Keratinocyte (primary cell): ENCODE results near the gene CNTRL. TPM values are rescaled to one million over a fixed set of nuclear protein-coding genes. Genes with fewer than 3 reads are reported as not detected.

Experiments used
- DNase-seq: peaks from one replicate; pipeline ENCODE4 v3.0.0-alpha.2; 2011; ENCODE audit warnings: low read depth, missing footprints, low spot score
- FAIRE-seq: peaks from 2 replicates; lab custom pipeline; 2011; peaks lifted over from hg19 to GRCh38; lab: Jason Lieb, UNC
- H2AFZ ChIP-seq: 2 replicates; pipeline ENCODE4 v1.6.0; 2012; ENCODE audit warnings: low read length, control low read depth, inconsistent platforms; ENCODE audit not compliant: control insufficient read depth
- H3K27ac ChIP-seq: 2 replicates; pipeline ENCODE4 v1.5.1; 2011; ENCODE audit warnings: low read length; ENCODE audit not compliant: control insufficient read depth, insufficient read depth
- H3K27me3 ChIP-seq: 3 replicates; pipeline ENCODE4 v1.6.0; 2011; ENCODE audit warnings: low read length; ENCODE audit not compliant: control insufficient read depth, insufficient read depth; ENCODE audit errors: extremely low read depth
- H3K36me3 ChIP-seq, 2 experiments: 2 replicates in 1 of 2; 3 replicates in 1 of 2; pipeline ENCODE4 v1.5.1; 2011; ENCODE audit warnings: low read length in 2 of 2, mild to moderate bottlenecking in 1 of 2; ENCODE audit not compliant: control insufficient read depth in 2 of 2, insufficient read depth in 2 of 2; ENCODE audit errors: extremely low read depth in 1 of 2
- H3K4me1 ChIP-seq: 3 replicates; pipeline ENCODE4 v1.5.1; 2011; ENCODE audit warnings: low read length; ENCODE audit not compliant: control insufficient read depth, insufficient read depth; ENCODE audit errors: extremely low read depth
- H3K4me2 ChIP-seq: 3 replicates; pipeline ENCODE4 v1.6.0; 2011; ENCODE audit warnings: low read depth, low read length; ENCODE audit not compliant: control insufficient read depth, insufficient read depth; ENCODE audit errors: extremely low read depth
- H3K4me3 ChIP-seq, 3 experiments: fragments of 200-600 bp in 1 of 3; sonication (generic) in 1 of 3; 2 replicates in 2 of 3; 3 replicates in 1 of 3; pipeline ENCODE4 v1.5.1; 2011 to 2016; ENCODE audit warnings: low read length in 3 of 3, mild to moderate bottlenecking in 3 of 3, control low read depth in 2 of 3, inconsistent platforms in 1 of 3, low read depth in 1 of 3, mixed read lengths in 1 of 3, mixed run types in 1 of 3, moderate library complexity in 1 of 3; ENCODE audit not compliant: control insufficient read depth in 2 of 3, insufficient read depth in 2 of 3; ENCODE audit errors: extremely low read depth in 1 of 3
- H3K79me2 ChIP-seq: 2 replicates; pipeline ENCODE4 v1.6.0; 2012; ENCODE audit warnings: low read length; ENCODE audit not compliant: control insufficient read depth, insufficient read depth
- H3K9ac ChIP-seq: 3 replicates; pipeline ENCODE4 v1.6.0; 2011; ENCODE audit warnings: low read length; ENCODE audit not compliant: control insufficient read depth, insufficient read depth; ENCODE audit errors: extremely low read depth
- H3K9me1 ChIP-seq: 3 replicates; pipeline ENCODE4 v1.6.0; 2011; ENCODE audit warnings: low read length; ENCODE audit not compliant: control insufficient read depth, insufficient read depth; ENCODE audit errors: extremely low read depth
- H3K9me3 ChIP-seq: 2 replicates; pipeline ENCODE4 v1.5.1; 2012; ENCODE audit warnings: low read depth, low read length; ENCODE audit not compliant: control insufficient read depth
- H4K20me1 ChIP-seq: 3 replicates; pipeline ENCODE4 v1.6.0; 2011; ENCODE audit warnings: low read length; ENCODE audit not compliant: control insufficient read depth, insufficient read depth; ENCODE audit errors: extremely low read depth
- EZH2 ChIP-seq: IDR thresholded peaks from one replicate; pipeline ENCODE4 v1.6.1; 2012; ENCODE audit warnings: inconsistent platforms, mild to moderate bottlenecking, low read length, moderate library complexity
- dilution Hi-C: fragments of 300-500 bp; cut with MboI; formaldehyde crosslinking; loops from one replicate; pipeline ENCODE4 v1.7.0; 2020; ENCODE audit warnings: low sequenced_read_pairs; ENCODE audit not compliant: extremely low pct_ligation_motif_present
- polyA plus RNA-seq, 5 experiments: library from polyadenylated mRNA; depleted of rRNA in 3 of 5; stranded (reverse) in 3 of 5; stranded (forward) in 1 of 5; unstranded in 1 of 5; fragments of >200 nt; gene quantifications; 1 replicate in 1 of 5; 2 replicates in 3 of 5; 3 replicates in 1 of 5; pipeline versions ENCODE4 v1.2.1 to v1.2.3, GENCODE V29; 2011 to 2012; ENCODE audit warnings: missing spikeins in 2 of 5, low read depth in 1 of 5, low replicate concordance in 1 of 5
- TF ChIP-seq, protein P1 (sequence below), 3 experiments: IDR thresholded peaks in 1 of 3; conservative IDR thresholded peaks in 1 of 3; optimal IDR thresholded peaks in 1 of 3; 2 replicates in 2 of 3; 3 replicates in 1 of 3; pipeline versions ENCODE3 to v1.5.1; 2011; ENCODE audit warnings: low read length in 3 of 3, mild to moderate bottlenecking in 3 of 3, moderate library complexity in 2 of 3, control low read depth in 1 of 3, inconsistent platforms in 1 of 3; ENCODE audit not compliant: insufficient read depth in 2 of 3; ENCODE audit errors: extremely low read depth in 1 of 3

CNTRL gene
- polyA plus RNA-seq, 1 donor (not counting 4 experiments of a cell fraction or from before 2014, with no cell fraction given): 5.3 TPM

DNA sequence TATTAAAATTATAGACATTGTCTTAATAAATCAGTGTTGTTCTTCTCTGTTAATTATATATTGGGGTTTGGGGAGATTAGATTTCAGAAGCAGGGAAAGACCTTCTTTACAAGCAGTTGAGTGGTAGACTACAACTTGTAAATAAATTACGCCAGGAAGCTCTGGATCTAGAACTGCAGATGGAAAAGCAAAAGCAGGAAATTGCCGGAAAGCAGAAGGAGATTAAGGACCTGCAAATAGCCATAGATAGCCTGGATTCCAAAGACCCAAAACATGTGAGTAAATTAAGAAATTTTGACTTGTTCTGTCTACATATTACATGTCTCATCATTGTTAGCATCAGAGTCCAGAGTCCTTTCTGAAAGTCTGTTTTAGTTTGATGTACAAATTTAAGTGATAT lies 43.5 kb downstream of the CNTRL start:
- dilution Hi-C loops: no loop called here
- Histone ChIP-seq H3K27ac (no peak overlapping the region), H3K79me2 (peaks cover 2% of the 10 kb centered on the region), H3K9ac (no peak overlapping the region), H3K4me3 (no peak overlapping the region), H4K20me1 (no peaks in the 10 kb centered on the region), H3K4me2 (no peak overlapping the region), H3K9me1 (no peaks in the 10 kb centered on the region), H3K9me3 (no peaks in the 10 kb centered on the region), H3K4me1 (peaks cover 14% of the 10 kb centered on the region), H2AFZ (no peak overlapping the region), H3K36me3 (no peaks in the 10 kb centered on the region), H3K27me3 (no peaks in the 10 kb centered on the region)
- TF ChIP-seq EZH2: no peak
- TF ChIP-seq, protein P1, sequence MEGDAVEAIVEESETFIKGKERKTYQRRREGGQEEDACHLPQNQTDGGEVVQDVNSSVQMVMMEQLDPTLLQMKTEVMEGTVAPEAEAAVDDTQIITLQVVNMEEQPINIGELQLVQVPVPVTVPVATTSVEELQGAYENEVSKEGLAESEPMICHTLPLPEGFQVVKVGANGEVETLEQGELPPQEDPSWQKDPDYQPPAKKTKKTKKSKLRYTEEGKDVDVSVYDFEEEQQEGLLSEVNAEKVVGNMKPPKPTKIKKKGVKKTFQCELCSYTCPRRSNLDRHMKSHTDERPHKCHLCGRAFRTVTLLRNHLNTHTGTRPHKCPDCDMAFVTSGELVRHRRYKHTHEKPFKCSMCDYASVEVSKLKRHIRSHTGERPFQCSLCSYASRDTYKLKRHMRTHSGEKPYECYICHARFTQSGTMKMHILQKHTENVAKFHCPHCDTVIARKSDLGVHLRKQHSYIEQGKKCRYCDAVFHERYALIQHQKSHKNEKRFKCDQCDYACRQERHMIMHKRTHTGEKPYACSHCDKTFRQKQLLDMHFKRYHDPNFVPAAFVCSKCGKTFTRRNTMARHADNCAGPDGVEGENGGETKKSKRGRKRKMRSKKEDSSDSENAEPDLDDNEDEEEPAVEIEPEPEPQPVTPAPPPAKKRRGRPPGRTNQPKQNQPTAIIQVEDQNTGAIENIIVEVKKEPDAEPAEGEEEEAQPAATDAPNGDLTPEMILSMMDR (optimal IDR thresholded peaks at IDR 0.05 in 1 of 3, IDR thresholded peaks at IDR 0.05 in 1 of 3, conservative IDR thresholded peaks at IDR 0.05 in 1 of 3; ENCODE audit: extremely low read depth in 1 of 3, insufficient read depth in 2 of 3, low read length in 3 of 3): no peak
- FAIRE-seq: no peak
- no peak for DNase-seq

DNA sequence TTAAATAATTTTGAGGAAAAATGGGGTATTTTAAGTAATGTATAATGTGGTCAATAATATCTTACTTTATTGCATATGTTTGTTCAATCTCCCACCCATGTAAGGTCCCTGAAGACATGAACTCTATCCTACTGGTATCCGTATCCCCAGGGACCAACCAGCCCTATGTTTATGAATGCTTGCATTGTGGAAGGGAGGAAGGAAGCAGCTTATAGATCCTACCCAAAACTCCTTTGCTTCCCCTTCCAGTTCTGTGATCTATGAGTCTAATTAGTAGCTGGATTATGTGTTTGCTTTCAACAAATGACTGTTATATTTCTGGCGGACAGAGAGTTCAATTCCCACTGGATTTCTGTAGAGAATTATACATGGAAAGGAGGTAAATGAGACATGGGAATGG lies 45.6 kb downstream of the CNTRL start:
- no peak overlapping the region for H3K27ac ChIP-seq
- no peak for FAIRE-seq
- TF ChIP-seq, protein P1 (optimal IDR thresholded peaks at IDR 0.05 in 1 of 3, IDR thresholded peaks at IDR 0.05 in 1 of 3, conservative IDR thresholded peaks at IDR 0.05 in 1 of 3; ENCODE audit: extremely low read depth in 1 of 3, insufficient read depth in 2 of 3, low read length in 3 of 3): no peak
- no peak for TF ChIP-seq EZH2
- H3K27me3 ChIP-seq: no peaks in the 10 kb centered on the region
- no peak overlapping the region for H3K9ac ChIP-seq
- dilution Hi-C loops: no loop called here
- DNase-seq: no peak
- no peaks in the 10 kb centered on the region for H3K36me3 ChIP-seq
- no peak overlapping the region for H3K4me3 ChIP-seq
- H3K4me2 ChIP-seq: no peak overlapping the region
- no peaks in the 10 kb centered on the region for H3K9me1 ChIP-seq
- H2AFZ ChIP-seq: no peak overlapping the region
- no peaks in the 10 kb centered on the region for H3K9me3 ChIP-seq
- no peaks in the 10 kb centered on the region for H4K20me1 ChIP-seq
- peaks cover 14% of the 10 kb centered on the region for H3K4me1 ChIP-seq
- peaks cover 2% of the 10 kb centered on the region for H3K79me2 ChIP-seq
